K562 (cell line): ENCODE data around the gene TXNL4A. TPM values are rescaled to one million over a fixed set of nuclear protein-coding genes. Genes with fewer than 3 reads are reported as not detected.

Experiments used
- ATAC-seq: fragments of 200-7000 bp; cut with Tn5 transposase; 3 replicates; pipeline ENCODE4 v1.9.1; 2020; ENCODE audit warnings: moderate library complexity
- BruUV-seq: library from RNA; stranded (reverse); fragments of 400-500 nt; replicated peaks from 2 replicates; lab custom pipeline; 2021; lab: Mats Ljungman, UMichigan
- CTCF ChIA-PET: fragments of 300-600 bp; formaldehyde crosslinking; extraction: SDS; loops from one replicate; lab custom pipeline; 2021; ENCODE audit warnings: low intra/inter-chr PET ratio; lab: Yijun Ruan, JAX
- POLR2A ChIA-PET: fragments of 300-600, 350-650 bp; sonication (Branson Sonifier 250); formaldehyde crosslinking; extraction: SDS; loops from one replicate; lab custom pipeline; 2021; ENCODE audit warnings: antibody characterized with exemption, inconsistent platforms; lab: Yijun Ruan, JAX
- DNase-seq, 4 experiments: peaks; one replicate each; pipeline versions ENCODE4 v3.0.0 to v3.0.0-alpha.2; 2011 to 2018; ENCODE audit warnings: low spot score in 3 of 4, mixed read lengths in 3 of 4; ENCODE audit errors: extremely low read depth in 1 of 4
- FAIRE-seq: peaks from 2 replicates; lab custom pipeline; 2011; peaks lifted over from hg19 to GRCh38; lab: Jason Lieb, UNC
- H2AFZ ChIP-seq: 2 replicates; pipeline ENCODE4 v1.6.0; 2011; ENCODE audit warnings: low read depth, low read length, control low read depth, inconsistent platforms
- H3K27ac ChIP-seq: fragments of 200-600 bp; 3 replicates; pipeline ENCODE4 v1.8.0; 2011; ENCODE audit warnings: low read depth, mild to moderate bottlenecking, control low read depth, inconsistent platforms, low read length, moderate library complexity, mixed read lengths; ENCODE audit errors: extremely low read depth
- H3K27me3 ChIP-seq, 2 experiments: fragments of 300-600 bp in 1 of 2; 2 replicates in 1 of 2; 3 replicates in 1 of 2; pipeline versions ENCODE4 v1.6.0 to v1.8.0; 2011; ENCODE audit warnings: inconsistent platforms in 2 of 2, low read length in 2 of 2, mild to moderate bottlenecking in 1 of 2, mixed read lengths in 1 of 2, moderate library complexity in 1 of 2; ENCODE audit not compliant: control insufficient read depth in 2 of 2, insufficient read depth in 2 of 2
- H3K36me3 ChIP-seq: fragments of 300-600 bp; 3 replicates; pipeline ENCODE4 v1.8.0; 2011; ENCODE audit warnings: mild to moderate bottlenecking, low read length, inconsistent platforms; ENCODE audit not compliant: control insufficient read depth, insufficient read depth
- H3K4me1 ChIP-seq, 2 experiments: fragments of 200-600 bp in 1 of 2; replicated peaks in 1 of 2; 2 replicates in 1 of 2; 3 replicates in 1 of 2; pipeline versions ENCODE4 v1.5.1 to v1.8.0; 2011; ENCODE audit warnings: inconsistent platforms in 2 of 2, low read length in 2 of 2, mild to moderate bottlenecking in 1 of 2, mixed read lengths in 1 of 2, moderate library complexity in 1 of 2; ENCODE audit not compliant: control insufficient read depth in 2 of 2, insufficient read depth in 2 of 2
- H3K4me2 ChIP-seq: 2 replicates; pipeline ENCODE4 v1.6.1; 2011; ENCODE audit warnings: low read length, control low read depth, inconsistent platforms, mixed read lengths; ENCODE audit not compliant: insufficient read depth
- H3K4me3 ChIP-seq: fragments of 200-600 bp; sonication (generic), shearing (Covaris generic); 2 replicates; pipeline ENCODE4 v1.5.1; 2016; ENCODE audit warnings: control low read depth, inconsistent platforms
- H3K79me2 ChIP-seq: fragments of 200-600 bp; 3 replicates; pipeline ENCODE4 v1.8.0; 2011; ENCODE audit warnings: low read length, inconsistent platforms; ENCODE audit not compliant: control insufficient read depth, insufficient read depth
- H3K9ac ChIP-seq, 2 experiments: 2 replicates each; pipeline versions ENCODE4 v1.6.0 to v1.6.1; 2011; ENCODE audit warnings: low read depth in 2 of 2, low read length in 2 of 2, control low read depth in 1 of 2, inconsistent platforms in 1 of 2, mild to moderate bottlenecking in 1 of 2, mixed read lengths in 1 of 2; ENCODE audit not compliant: insufficient read depth in 1 of 2
- H3K9me1 ChIP-seq: one replicate; pipeline ENCODE4 v1.6.0; 2011; ENCODE audit warnings: inconsistent platforms, mild to moderate bottlenecking, low read length, moderate library complexity; ENCODE audit not compliant: control insufficient read depth, insufficient read depth
- H3K9me3 ChIP-seq: replicated peaks from 2 replicates; pipeline ENCODE4 v1.5.1; 2011; ENCODE audit warnings: low read depth, low read length, inconsistent platforms; ENCODE audit not compliant: control insufficient read depth, insufficient read depth
- H4K20me1 ChIP-seq: replicated peaks from 2 replicates; pipeline ENCODE4 v1.6.1; 2011; ENCODE audit warnings: low read length, inconsistent platforms, mixed read lengths; ENCODE audit not compliant: control insufficient read depth, insufficient read depth
- CXXC5 ChIP-seq: fragments of 250-450 bp; sonication (Bioruptor Pico); IDR thresholded peaks from 2 replicates; pipeline ENCODE4 v1.8.0; 2022; ENCODE audit warnings: inconsistent platforms, mild to moderate bottlenecking, moderate library complexity
- EP400 ChIP-seq: fragments of 450-650 bp; IDR thresholded peaks from 2 replicates; pipeline ENCODE4 v1.6.1; 2017; ENCODE audit warnings: antibody characterized with exemption, mild to moderate bottlenecking, moderate library complexity
- GATAD2A ChIP-seq: fragments of 450-650 bp; IDR thresholded peaks from 2 replicates; pipeline ENCODE4 v1.6.1; 2017
- GTF3C2 ChIP-seq: IDR thresholded peaks from 3 replicates; pipeline ENCODE4 v1.6.1; 2011; ENCODE audit warnings: borderline replicate concordance, mild to moderate bottlenecking, moderate library complexity; ENCODE audit not compliant: insufficient read length; ENCODE audit errors: extremely low read depth
- ILK ChIP-seq: fragments of 450-650 bp; IDR thresholded peaks from 2 replicates; pipeline ENCODE4 v1.6.1; 2016; ENCODE audit warnings: missing genetic modification characterization, low read depth, mild to moderate bottlenecking, missing compliant biosample characterization, moderate library complexity, borderline replicate concordance
- MYBL2 ChIP-seq, 2 experiments: fragments of 450-650 bp in 1 of 2; sonication (generic) in 1 of 2; formaldehyde crosslinking in 1 of 2; IDR thresholded peaks; 2 replicates each; pipeline versions ENCODE4 v1.6.1 to v1.8.1; 2017 to 2022; ENCODE audit warnings: borderline replicate concordance in 1 of 2, inconsistent platforms in 1 of 2, low read depth in 1 of 2, mild to moderate bottlenecking in 1 of 2, missing genetic modification reagents in 1 of 2, moderate library complexity in 1 of 2
- NFE2 ChIP-seq: IDR thresholded peaks from 2 replicates; pipeline ENCODE4 v1.6.1; 2014; ENCODE audit warnings: antibody characterized with exemption, low read depth
- NFXL1 ChIP-seq: fragments of 450-650 bp; formaldehyde crosslinking; IDR thresholded peaks from 2 replicates; pipeline ENCODE4 v1.4.0; 2021; ENCODE audit warnings: mild to moderate bottlenecking
- PCBP1 ChIP-seq: fragments of 200-400 bp; formaldehyde crosslinking; IDR thresholded peaks from 2 replicates; pipeline ENCODE4 v1.6.1; 2018; ENCODE audit warnings: mild to moderate bottlenecking, low read depth, low read length; ENCODE audit not compliant: poor library complexity, severe bottlenecking
- RBFOX2 ChIP-seq: fragments of 200-400 bp; formaldehyde crosslinking; IDR thresholded peaks from 2 replicates; pipeline ENCODE4 v1.6.1; 2017; ENCODE audit warnings: low read depth, mild to moderate bottlenecking, low read length, moderate library complexity
- SFPQ ChIP-seq: fragments of 200-400 bp; formaldehyde crosslinking; IDR thresholded peaks from 2 replicates; pipeline ENCODE4 v1.6.1; 2017; ENCODE audit warnings: mild to moderate bottlenecking, low read depth, low read length, moderate library complexity
- TGIF2 ChIP-seq: sonication (generic); formaldehyde crosslinking; IDR thresholded peaks from 2 replicates; pipeline ENCODE4 v1.8.1; 2022; ENCODE audit warnings: mild to moderate bottlenecking, missing genetic modification reagents, moderate library complexity
- ZNF175 ChIP-seq: fragments of 200-800 bp; sonication (Bioruptor generic); IDR thresholded peaks from 2 replicates; pipeline ENCODE4 v1.6.1; 2016; ENCODE audit warnings: low read depth, mild to moderate bottlenecking, missing genetic modification characterization, missing compliant biosample characterization
- ZNF3 ChIP-seq: fragments of 250-450 bp; sonication (Bioruptor Pico); IDR thresholded peaks from 2 replicates; pipeline ENCODE4 v1.5.0; 2021; ENCODE audit warnings: mild to moderate bottlenecking, moderate library complexity
- ZNF436 ChIP-seq: fragments of 250-450, 450-650 bp; sonication (Bioruptor Pico); formaldehyde crosslinking; IDR thresholded peaks from 2 replicates; pipeline ENCODE4 v1.7.0; 2020; ENCODE audit warnings: mild to moderate bottlenecking
- WGBS: fragments of 100-300 bp; shearing (Covaris generic); methylation state at CpG from one replicate; pipeline ENCODE4 v1.1.6; 2016; ENCODE audit warnings: low coverage, mixed read lengths; ENCODE audit not compliant: insufficient coverage; ENCODE audit errors: missing lambda C conversion rate; 5-methylcytosine and 5-hydroxymethylcytosine counted together
- in situ Hi-C: fragments of 300-500 bp; cut with MboI; formaldehyde crosslinking; loops from 4 replicates; pipeline ENCODE4 v1.15.0; 2018; ENCODE audit warnings: inconsistent platforms, mixed read lengths
- intact Hi-C: fragments of 100-400 bp; cut with micrococcal nuclease; formaldehyde crosslinking; loops from 2 replicates; pipeline ENCODE4 v1.14.2; 2022
- polyA plus RNA-seq, 8 experiments: library from polyadenylated mRNA; depleted of rRNA in 4 of 8; stranded (reverse) in 5 of 8; unstranded in 3 of 8; fragments of >200 nt; fragmentation: Nextera tagmentation in 2 of 8; fragmentation: Illumina TruSeq in 1 of 8; extraction: Ambion mirVana in 2 of 8; extraction: Trizol in 1 of 8; gene quantifications; 2 replicates each; pipeline versions ENCODE4 v1.2.1 to v1.2.3, GENCODE V29; 2011 to 2014; ENCODE audit warnings: inconsistent platforms in 1 of 8, missing spikeins in 1 of 8
- total RNA-seq, 7 experiments: library from RNA; depleted of rRNA in 6 of 7; stranded (reverse); fragments of >200 nt in 6 of 7; fragmentation: Illumina TruSeq in 2 of 7; extraction: Trizol in 2 of 7; gene quantifications; 2 replicates each; pipeline versions ENCODE4 v1.2.1 to v1.2.3, GENCODE V29; 2011 to 2021; ENCODE audit warnings: low replicate concordance in 1 of 7

Gene TXNL4A
- total and polyA plus RNA-seq, 9 of the 15 experiments (the other 6 are each of a cell fraction or from before 2014, with no cell fraction given): 27.0 to 132 (median 87.5) TPM

GRCh38 chr18:79928563-79928960 is 59.8 kb downstream of the TXNL4A start (continued):
- TF ChIP-seq SFPQ (no peak), NFE2 (no peak), RBFOX2 (no peak), TGIF2 (no peak), CXXC5 (CRISPR knock-in tag) (no peak), ZNF436 (CRISPR knock-in tag) (no peak)
- TF ChIP-seq, all 486 proteins: peak for 0

GRCh38 chr18:79927607-79928562 is 60.5 kb downstream of the TXNL4A start:
- no peaks in the 10 kb centered on the region for H3K36me3 ChIP-seq
- TF ChIP-seq PCBP1 (no peak), ZNF175 (CRISPR knock-in tag) (no peak), GTF3C2 (no peak), ILK (tag) (no peak), ZNF3 (CRISPR knock-in tag) (no peak), GATAD2A (no peak), EP400 (no peak), NFXL1 (CRISPR knock-in tag) (no peak), MYBL2 (IDR thresholded peaks at IDR 0.05; ENCODE audit: low read depth) (no peak), MYBL2 (CRISPR knock-in tag; IDR thresholded peaks at IDR 0.05; ENCODE audit: borderline replicate concordance) (no peak)

More at GRCh38 chr18:79927607-79928562, 60.5 kb downstream of the TXNL4A start:
- H3K27me3 ChIP-seq: no peaks in the 10 kb centered on the region
- DNase-seq (no peak), ATAC-seq (no peak), FAIRE-seq (no peak)
- WGBS: 56% methylated on average over 8 of the region's 25 CpGs
- no peak overlapping the region for H3K9ac ChIP-seq
- no peak overlapping the region for H3K27ac ChIP-seq
- no peaks in the 10 kb centered on the region for H3K9me1 ChIP-seq
- no peak overlapping the region for H3K4me3 ChIP-seq
- ChIA-PET POLR2A (no interaction called here), CTCF (no interaction called here)
- in situ Hi-C loops: no loop called here
- H3K4me1 ChIP-seq: no peaks in the 10 kb centered on the region; a peak in 1 of 5 replicates
- H3K4me2 ChIP-seq: no peak overlapping the region
- no peaks in the 10 kb centered on the region for H3K79me2 ChIP-seq
- no peak overlapping the region for H2AFZ ChIP-seq
- no TSS peak for BruUV-seq
- intact Hi-C loops: no loop called here
- no peaks in the 10 kb centered on the region for H4K20me1 ChIP-seq
- H3K9me3 ChIP-seq: peaks cover 5% of the 10 kb centered on the region; the same call in 1 of the 2 replicates
